Effector memory CD4-positive, alpha-beta T cell (primary cell): ENCODE measurements around the gene PPP1R2.
"Not testable (repeated sequence)": the region's sequence is repeated elsewhere in the genome, so short reads cannot be mapped to it uniquely, and the experiment has no call there.

Experiments used
- DNase-seq, 3 donors: peaks; one replicate each; pipeline ENCODE4 v3.0.0-alpha.2; 2020
- H3K27ac ChIP-seq: 2 replicates; pipeline ENCODE4 v1.7.0; 2013; ENCODE audit warnings: mild to moderate bottlenecking, low read length, moderate library complexity; ENCODE audit not compliant: insufficient read depth, poor library complexity, severe bottlenecking
- H3K27me3 ChIP-seq: replicated peaks from 2 replicates; pipeline ENCODE4 v1.7.0; 2013; ENCODE audit warnings: mild to moderate bottlenecking, low read length; ENCODE audit not compliant: insufficient read depth, control insufficient read depth, poor library complexity, severe bottlenecking
- H3K36me3 ChIP-seq: 2 replicates; pipeline ENCODE4 v1.7.0; 2013; ENCODE audit warnings: mild to moderate bottlenecking, low read length, moderate library complexity; ENCODE audit not compliant: control insufficient read depth, insufficient read depth
- H3K4me1 ChIP-seq: 2 replicates; pipeline ENCODE4 v1.7.0; 2013; ENCODE audit warnings: low read length, mild to moderate bottlenecking; ENCODE audit not compliant: control insufficient read depth, insufficient read depth, poor library complexity, severe bottlenecking
- H3K4me3 ChIP-seq: 2 replicates; pipeline ENCODE4 v1.7.0; 2013; ENCODE audit warnings: low read length, low read depth, mild to moderate bottlenecking; ENCODE audit not compliant: insufficient read depth, poor library complexity, severe bottlenecking
- H3K9me3 ChIP-seq: 2 replicates; pipeline ENCODE4 v1.7.0; 2013; ENCODE audit warnings: mild to moderate bottlenecking, low read length, moderate library complexity; ENCODE audit not compliant: control insufficient read depth
- total RNA-seq, 3 donors: gene quantifications; one replicate each; lab custom pipeline; 2026; lab: John Stamatoyannopoulos, UW

The PPP1R2 gene
- 159 to 375 (median 193) reads per million in 3 donors for total RNA-seq

DNA sequence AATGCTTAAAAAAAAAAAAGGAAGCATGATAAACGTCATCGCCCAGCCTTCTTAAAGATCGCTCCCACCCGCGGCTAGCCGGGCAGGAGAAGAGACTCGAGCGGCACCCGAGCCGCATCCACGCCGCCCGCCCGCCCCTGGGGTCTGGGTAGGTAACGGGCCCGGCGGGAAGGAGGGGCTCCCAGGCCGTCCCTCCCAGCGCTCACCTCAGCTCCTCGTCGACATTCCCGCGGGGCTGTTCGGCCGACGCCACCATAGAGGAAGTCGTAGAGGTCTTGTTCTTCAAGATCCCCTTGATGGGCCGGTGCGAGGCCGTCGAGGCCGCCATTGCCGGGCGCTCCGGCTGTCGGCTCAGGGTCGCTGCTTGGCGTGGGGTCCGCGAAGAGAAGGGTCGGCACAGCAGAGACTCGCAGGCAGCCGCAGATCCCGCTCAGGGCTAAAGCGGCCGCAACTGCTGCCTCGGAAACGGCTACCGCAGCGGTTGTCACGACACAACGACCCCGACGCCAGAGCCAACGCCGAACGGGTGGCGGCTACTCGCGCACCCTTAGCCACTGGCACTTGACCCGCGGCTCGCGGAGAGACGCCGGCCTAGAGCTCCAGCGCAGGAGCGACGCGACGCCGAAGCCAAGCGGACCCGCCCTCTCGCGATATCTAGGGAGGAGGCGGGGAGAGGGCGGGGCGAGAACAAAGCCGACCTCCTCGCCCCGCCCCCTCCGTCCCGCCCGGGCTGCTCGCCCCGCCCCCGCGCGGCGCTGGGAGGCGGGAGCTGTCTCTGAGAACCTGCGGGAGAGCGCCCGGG, at the start of gene PPP1R2:
Gene PPP1R2, minus strand, starts transcription at position 628 of the 802 bp plus-strand sequence. Its CDS starts 300 bp downstream, at position 328.
- DNase-seq, result peak; percentile 84 to 89 (median 88)
- Histone ChIP-seq H3K4me1 (peaks cover 52% of the 10 kb centered on the region), H3K4me3 (peak within 1 kb of the TSS; percentile 98), H3K27me3 (no peaks in the 10 kb centered on the region), H3K27ac (peak within 1 kb of the TSS; percentile 98), H3K36me3 (no peaks in the 10 kb centered on the region), H3K9me3 (no peaks in the 10 kb centered on the region)

DNA sequence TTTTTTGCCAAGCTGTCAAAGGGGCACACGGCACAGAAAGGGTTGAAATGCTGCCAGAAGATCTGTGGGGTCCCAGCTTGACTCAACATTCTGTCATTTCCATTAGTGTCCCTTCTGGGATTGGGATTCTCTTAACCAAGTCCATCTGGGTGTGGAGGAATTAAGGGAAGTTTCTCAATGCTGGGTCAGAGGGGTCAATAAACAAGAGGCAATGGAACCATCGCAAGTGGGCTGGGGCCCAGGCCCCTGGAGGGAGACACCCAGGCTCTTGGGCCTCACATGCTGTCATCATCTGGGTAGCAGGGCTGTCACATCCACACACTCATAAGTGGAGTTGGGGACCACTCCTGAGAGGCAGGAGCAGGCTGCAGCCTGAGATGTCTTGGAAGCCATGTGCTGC, 48.7 kb upstream of the PPP1R2 start:
- Histone ChIP-seq H3K27ac (no peak overlapping the region), H3K9me3 (no peaks in the 10 kb centered on the region), H3K27me3 (no peaks in the 10 kb centered on the region), H3K4me3 (no peak overlapping the region), H3K36me3 (no peaks in the 10 kb centered on the region), H3K4me1 (peaks cover 2% of the 10 kb centered on the region)
- DNase-seq, result no peak

DNA sequence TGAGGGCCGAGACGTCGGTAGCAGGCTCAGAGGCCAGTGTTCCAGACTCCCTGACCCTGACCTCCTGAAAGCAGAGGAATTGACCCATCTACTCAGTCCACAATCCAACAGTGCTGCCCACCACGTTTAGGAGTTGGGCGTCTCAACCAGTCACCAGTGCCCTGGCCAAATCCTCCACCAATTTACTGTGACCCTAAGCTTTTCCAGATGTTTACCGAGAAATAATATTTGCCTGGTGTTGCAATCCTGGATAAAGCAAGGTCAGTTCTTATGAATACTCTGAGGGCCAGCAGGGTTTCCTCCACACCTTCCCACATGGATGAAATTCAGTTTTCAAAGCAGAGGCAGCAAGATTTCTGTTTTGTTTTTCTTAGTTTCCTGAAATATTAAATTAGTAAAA, 48.1 kb upstream of the PPP1R2 start:
- H3K27ac ChIP-seq, result no peak overlapping the region
- H3K27me3 ChIP-seq, result no peaks in the 10 kb centered on the region
- no peaks in the 10 kb centered on the region for H3K9me3 ChIP-seq
- H3K36me3 ChIP-seq, result no peaks in the 10 kb centered on the region
- H3K4me3 ChIP-seq, result no peak overlapping the region
- DNase-seq, result no peak
- peaks cover 2% of the 10 kb centered on the region for H3K4me1 ChIP-seq

DNA sequence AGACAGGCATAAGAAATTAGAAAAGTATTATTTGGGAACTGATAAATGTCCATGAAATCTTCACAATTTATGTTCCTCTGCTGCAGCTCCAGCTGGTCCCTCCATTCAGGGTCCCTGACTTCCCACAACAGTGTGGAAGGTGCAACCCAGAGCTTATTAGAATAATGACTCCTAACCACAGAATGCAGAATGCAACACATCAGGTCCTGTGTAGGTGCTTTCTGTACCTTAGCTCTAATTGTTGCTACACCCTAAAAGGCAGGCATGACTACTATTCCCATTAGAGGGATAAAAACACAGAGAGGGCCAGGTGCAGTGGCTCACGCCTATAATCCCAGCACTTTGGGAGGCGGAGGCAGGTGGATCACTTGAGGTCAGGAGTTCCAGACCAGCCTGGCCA, 47.3 kb upstream of the PPP1R2 start:
- DNase-seq, H3K27me3 ChIP-seq, H3K27ac ChIP-seq, H3K4me1 ChIP-seq, H3K4me3 ChIP-seq, H3K9me3 ChIP-seq, H3K36me3 ChIP-seq: not testable (repeated sequence)

DNA sequence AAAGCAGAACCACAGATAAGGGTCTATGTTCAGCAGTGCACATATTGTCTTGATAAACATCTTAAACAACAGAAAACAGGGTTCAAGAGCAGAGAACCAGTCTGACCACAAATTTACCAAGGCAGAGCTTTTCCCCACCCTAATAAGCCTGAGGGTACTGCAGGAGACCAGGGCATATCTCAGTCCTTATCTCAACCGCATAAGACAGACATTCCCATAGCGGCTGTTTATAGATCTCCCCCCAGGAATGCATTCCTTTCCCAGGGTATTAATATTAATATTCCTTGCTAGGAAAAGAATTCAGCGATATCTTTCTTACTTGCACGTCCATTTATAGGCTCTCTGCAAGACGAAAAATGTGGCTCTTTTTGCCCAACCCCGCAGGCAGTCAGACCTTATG, 46.7 kb upstream of the PPP1R2 start:
- H3K36me3 ChIP-seq, H3K27me3 ChIP-seq, H3K4me3 ChIP-seq, H3K4me1 ChIP-seq, DNase-seq, H3K27ac ChIP-seq, H3K9me3 ChIP-seq: not testable (repeated sequence)

DNA sequence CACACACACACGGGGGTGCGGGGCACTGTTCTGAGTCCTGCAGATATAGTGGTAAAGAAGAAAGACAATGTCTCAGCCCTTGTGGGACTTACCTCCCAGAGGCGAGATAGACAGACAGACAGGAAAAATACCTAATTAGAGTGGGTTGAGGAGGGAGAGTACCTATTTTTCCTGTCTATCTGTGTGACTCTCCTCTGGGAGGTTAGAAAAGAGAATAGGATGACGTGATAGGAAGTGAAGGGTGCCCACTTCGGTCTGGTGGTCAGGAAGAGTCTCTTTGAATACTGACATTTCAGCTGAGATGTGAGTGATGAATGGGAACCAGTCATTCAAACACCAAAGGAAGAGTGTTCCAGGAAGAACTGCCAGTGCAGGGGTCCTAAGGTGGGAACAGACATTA, 44.7 kb upstream of the PPP1R2 start:
- H3K9me3 ChIP-seq, result no peaks in the 10 kb centered on the region
- H3K27ac ChIP-seq, result no peak overlapping the region
- no peaks in the 10 kb centered on the region for H3K36me3 ChIP-seq
- DNase-seq, result no peak
- H3K4me3 ChIP-seq, result no peak overlapping the region
- H3K27me3 ChIP-seq, result no peaks in the 10 kb centered on the region
- H3K4me1 ChIP-seq, result peaks cover 2% of the 10 kb centered on the region

DNA sequence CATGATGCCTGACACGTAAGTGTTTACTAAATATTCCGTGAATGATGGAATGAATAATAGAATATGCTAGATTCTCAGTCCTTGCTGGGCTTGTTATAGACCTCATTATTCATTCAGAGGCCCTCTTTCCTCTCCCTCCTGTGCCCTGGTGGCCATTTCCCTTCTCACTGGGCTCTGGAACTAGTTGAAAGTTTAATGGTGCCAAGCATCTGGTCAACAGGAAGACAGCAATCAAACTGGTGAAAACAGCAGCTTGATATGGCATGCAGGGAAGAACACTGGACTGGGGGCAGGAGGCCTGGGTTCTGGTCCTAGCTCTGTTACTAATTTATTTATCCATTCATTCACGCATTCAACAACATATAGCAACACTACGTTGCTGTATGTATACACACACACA, 44.3 kb upstream of the PPP1R2 start:
- DNase-seq, result no peak
- H3K27ac ChIP-seq, result no peak overlapping the region
- no peak overlapping the region for H3K4me3 ChIP-seq
- peaks cover 2% of the 10 kb centered on the region for H3K4me1 ChIP-seq
- H3K27me3 ChIP-seq, result no peaks in the 10 kb centered on the region
- no peaks in the 10 kb centered on the region for H3K36me3 ChIP-seq
- H3K9me3 ChIP-seq, result no peaks in the 10 kb centered on the region

DNA sequence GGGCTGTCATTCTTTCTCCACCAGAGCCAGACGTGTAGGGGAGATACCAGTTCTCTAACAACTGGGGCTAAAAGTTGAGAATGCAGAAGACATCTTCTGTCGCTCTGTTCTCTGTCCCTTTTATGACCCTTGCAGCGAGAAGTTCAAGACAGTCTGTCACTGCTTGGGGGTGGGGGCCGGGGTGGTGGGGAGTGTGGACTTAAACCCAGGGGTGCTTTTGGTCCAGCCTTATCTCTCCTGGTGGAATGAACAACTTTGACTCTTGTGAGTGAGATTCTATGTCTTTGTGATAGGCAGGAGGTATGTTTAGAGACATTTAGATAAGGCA, 41.4 kb upstream of the PPP1R2 start:
- Histone ChIP-seq H3K36me3 (no peaks in the 10 kb centered on the region), H3K4me1 (peaks cover 2% of the 10 kb centered on the region), H3K27me3 (no peaks in the 10 kb centered on the region), H3K9me3 (no peaks in the 10 kb centered on the region), H3K27ac (no peak overlapping the region), H3K4me3 (no peak overlapping the region)
- no peak for DNase-seq

DNA sequence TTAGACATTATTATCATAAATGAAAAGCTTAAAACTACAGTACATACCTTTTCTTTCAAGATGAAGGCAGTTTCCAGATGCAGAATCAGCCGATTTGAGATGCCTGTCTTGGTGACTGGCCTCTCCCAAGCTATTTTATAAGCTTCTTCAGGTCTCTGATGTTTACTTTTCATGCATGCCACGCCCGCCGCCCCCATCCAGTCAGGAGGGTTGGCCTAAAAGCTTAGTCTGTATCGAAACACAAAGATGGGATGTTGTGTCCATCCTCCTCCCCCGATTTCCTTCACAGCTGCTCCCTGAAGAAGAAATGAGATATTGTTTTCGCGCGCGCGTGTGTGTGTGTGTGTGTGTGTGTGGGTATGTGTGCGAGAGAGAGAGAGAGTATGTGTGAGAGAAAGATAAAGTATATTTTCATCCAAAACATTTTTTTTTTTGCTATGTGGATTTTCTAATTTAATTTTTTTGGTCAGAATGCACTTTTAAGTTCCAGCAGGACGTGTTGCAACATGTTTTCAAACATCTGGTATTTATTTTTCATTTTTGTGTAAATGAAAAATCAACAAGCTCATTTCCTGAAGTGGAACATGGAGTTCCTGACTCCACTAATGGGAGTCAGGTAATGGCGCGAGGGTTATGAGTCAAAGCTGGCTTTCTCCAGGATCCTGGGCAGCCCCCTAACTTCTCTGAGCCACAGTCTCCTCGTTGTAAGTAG, 40.9 kb upstream of the PPP1R2 start, which contains the start of gene APOD:
Gene APOD, minus strand, starts transcription at position 110 of the 712 bp plus-strand sequence. CDS start 4,479 bp downstream, outside the sequence.
- Histone ChIP-seq H3K9me3 (no peaks in the 10 kb centered on the region), H3K4me3 (no peak within 1 kb of the TSS), H3K27ac (no peak within 1 kb of the TSS), H3K36me3 (no peaks in the 10 kb centered on the region), H3K4me1 (peaks cover 2% of the 10 kb centered on the region), H3K27me3 (no peaks in the 10 kb centered on the region)
- DNase-seq, result no peak

DNA sequence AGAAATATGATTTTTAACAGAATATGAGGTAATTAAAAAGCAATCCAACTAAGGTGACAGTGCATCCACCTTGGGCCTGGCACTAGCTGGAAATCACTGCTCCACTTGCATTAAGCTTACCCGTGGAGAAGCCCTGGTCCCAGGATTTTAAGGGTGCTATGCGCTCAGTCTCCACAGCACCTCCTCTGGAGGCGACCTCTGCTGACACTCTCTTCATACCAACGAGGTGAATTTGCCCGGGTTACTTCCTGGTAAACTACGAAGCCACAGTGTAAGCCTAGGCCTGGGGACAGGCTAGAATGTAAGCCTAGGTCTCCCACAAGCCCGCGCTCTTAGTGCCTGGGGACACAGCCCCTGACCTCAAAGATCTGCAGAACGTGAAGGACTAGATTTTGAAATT, 39.8 kb upstream of the PPP1R2 start:
- Histone ChIP-seq H3K4me1 (peaks cover 2% of the 10 kb centered on the region), H3K36me3 (no peaks in the 10 kb centered on the region), H3K27ac (no peak overlapping the region), H3K27me3 (no peaks in the 10 kb centered on the region), H3K4me3 (no peak overlapping the region), H3K9me3 (no peaks in the 10 kb centered on the region)
- no peak for DNase-seq
